Parathyroid adenoma (tissue), 2 donors: ENCODE measurements around the gene TARS2.

Source experiments
- H2AFZ ChIP-seq: fragments of 300-600 bp; sonication (generic); one replicate; pipeline ENCODE4 v1.7.0; 2017; ENCODE audit warnings: antibody characterized with exemption, mild to moderate bottlenecking
- H3K27ac ChIP-seq: fragments of 300-600 bp; sonication (generic); one replicate; pipeline ENCODE4 v1.7.0; 2017
- H3K27me3 ChIP-seq: fragments of 300-600 bp; sonication (generic); one replicate; pipeline ENCODE4 v1.7.0; 2017; ENCODE audit warnings: low read length; ENCODE audit not compliant: control insufficient read depth, insufficient read depth
- H3K36me3 ChIP-seq: fragments of 300-600 bp; sonication (generic); one replicate; pipeline ENCODE4 v1.7.0; 2017; ENCODE audit warnings: low read length; ENCODE audit not compliant: control insufficient read depth, insufficient read depth
- H3K4me1 ChIP-seq: fragments of 300-600 bp; sonication (generic); one replicate; pipeline ENCODE4 v1.7.0; 2017; ENCODE audit warnings: control low read depth
- H3K4me2 ChIP-seq: fragments of 300-600 bp; sonication (generic); one replicate; pipeline ENCODE4 v1.7.0; 2017; ENCODE audit warnings: low read length
- H3K4me3 ChIP-seq: fragments of 300-600 bp; sonication (generic); one replicate; pipeline ENCODE4 v1.7.0; 2017; ENCODE audit warnings: low read depth, low read length
- H3K79me2 ChIP-seq: fragments of 300-600 bp; sonication (generic); one replicate; pipeline ENCODE4 v1.7.0; 2017; ENCODE audit warnings: control low read depth
- H3K9ac ChIP-seq: fragments of 300-600 bp; sonication (generic); one replicate; pipeline ENCODE4 v1.7.0; 2017; ENCODE audit warnings: mild to moderate bottlenecking
- H3K9me3 ChIP-seq: fragments of 300-600 bp; sonication (generic); one replicate; pipeline ENCODE4 v1.7.0; 2017; ENCODE audit warnings: low read length; ENCODE audit not compliant: control insufficient read depth
- CTCF ChIP-seq: fragments of 300-600 bp; sonication (generic); IDR thresholded peaks from one replicate; pipeline ENCODE4 v1.7.0; 2017; ENCODE audit warnings: antibody characterized with exemption, mild to moderate bottlenecking
- donor health status: primary hyperparathyroidism.

Gene TARS2

GRCh38 chr1:150511985-150512660, 24.9 kb downstream of the TARS2 start:
- no peaks in the 10 kb centered on the region for H3K4me1 ChIP-seq
- no peak for TF ChIP-seq CTCF
- H3K27ac ChIP-seq, result no peak overlapping the region
- H3K27me3 ChIP-seq, result no peaks in the 10 kb centered on the region
- no peaks in the 10 kb centered on the region for H3K36me3 ChIP-seq
- H3K4me3 ChIP-seq, result no peak overlapping the region
- no peaks in the 10 kb centered on the region for H3K79me2 ChIP-seq
- H3K9ac ChIP-seq, result no peak overlapping the region
- H2AFZ ChIP-seq, result no peak overlapping the region
- no peak overlapping the region for H3K4me2 ChIP-seq
- H3K9me3 ChIP-seq, result no peaks in the 10 kb centered on the region

DNA sequence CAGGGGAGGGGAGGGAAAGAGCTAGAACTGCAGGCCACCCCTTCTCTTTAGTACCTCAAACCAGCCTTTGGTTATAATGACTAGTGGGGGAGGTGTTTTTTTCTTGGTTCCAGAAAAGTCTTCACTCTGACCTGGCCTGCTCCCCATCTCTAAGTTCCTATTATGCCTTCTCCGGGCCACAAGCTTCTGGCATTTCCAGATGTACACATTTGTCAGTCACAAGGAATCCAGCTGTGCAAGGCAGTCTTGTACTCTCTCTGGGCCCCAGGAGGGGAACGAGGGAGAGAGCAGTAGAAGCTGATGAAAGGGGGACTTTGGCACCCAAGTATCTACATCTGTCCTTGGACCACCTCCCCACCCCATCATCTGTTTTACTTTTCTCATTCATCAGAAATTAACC, 25.6 kb downstream of the TARS2 start:
- H3K4me3 ChIP-seq, result no peak overlapping the region
- H3K9me3 ChIP-seq, result no peaks in the 10 kb centered on the region
- no peaks in the 10 kb centered on the region for H3K79me2 ChIP-seq
- H2AFZ ChIP-seq, result no peak overlapping the region
- H3K27me3 ChIP-seq, result no peaks in the 10 kb centered on the region
- no peaks in the 10 kb centered on the region for H3K4me1 ChIP-seq
- no peak overlapping the region for H3K27ac ChIP-seq
- H3K36me3 ChIP-seq, result no peaks in the 10 kb centered on the region
- H3K9ac ChIP-seq, result no peak overlapping the region
- no peak overlapping the region for H3K4me2 ChIP-seq
- TF ChIP-seq CTCF, result no peak

DNA sequence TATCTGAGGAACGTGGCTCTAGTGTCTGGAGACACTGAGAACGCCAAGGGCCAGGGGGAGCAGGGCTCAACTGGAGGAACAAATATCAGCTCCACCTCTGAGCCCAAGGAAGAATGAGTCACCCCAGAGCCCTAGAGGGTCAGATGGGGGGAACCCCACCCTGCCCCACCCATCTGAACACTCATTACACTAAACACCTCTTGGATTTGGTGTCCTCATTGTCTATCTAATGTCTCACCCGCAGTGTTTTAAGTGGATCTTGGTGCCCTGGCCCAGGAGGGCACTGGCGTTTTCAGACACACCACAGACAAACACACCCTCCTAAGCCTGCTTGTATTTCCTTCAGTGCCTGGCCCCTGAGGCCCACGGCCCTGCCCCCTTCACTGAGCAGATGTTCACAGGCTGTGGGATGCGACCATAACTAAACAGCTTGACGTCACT, 26.2 kb downstream of the TARS2 start:
- Histone ChIP-seq H3K27me3 (no peaks in the 10 kb centered on the region), H3K79me2 (no peaks in the 10 kb centered on the region), H3K4me3 (no peak overlapping the region), H2AFZ (no peak overlapping the region), H3K9me3 (no peaks in the 10 kb centered on the region), H3K4me1 (no peaks in the 10 kb centered on the region), H3K36me3 (no peaks in the 10 kb centered on the region), H3K4me2 (no peak overlapping the region), H3K9ac (no peak overlapping the region), H3K27ac (no peak overlapping the region)
- TF ChIP-seq CTCF, result no peak

GRCh38 chr1:150514260-150514659, 27.0 kb downstream of the TARS2 start:
- Histone ChIP-seq H3K4me2 (no peak overlapping the region), H3K9me3 (no peaks in the 10 kb centered on the region), H3K9ac (no peak overlapping the region), H2AFZ (no peak overlapping the region), H3K27ac (no peak overlapping the region), H3K36me3 (no peaks in the 10 kb centered on the region), H3K4me3 (no peak overlapping the region), H3K79me2 (no peaks in the 10 kb centered on the region), H3K4me1 (no peaks in the 10 kb centered on the region), H3K27me3 (no peaks in the 10 kb centered on the region)
- TF ChIP-seq CTCF, result no peak

DNA sequence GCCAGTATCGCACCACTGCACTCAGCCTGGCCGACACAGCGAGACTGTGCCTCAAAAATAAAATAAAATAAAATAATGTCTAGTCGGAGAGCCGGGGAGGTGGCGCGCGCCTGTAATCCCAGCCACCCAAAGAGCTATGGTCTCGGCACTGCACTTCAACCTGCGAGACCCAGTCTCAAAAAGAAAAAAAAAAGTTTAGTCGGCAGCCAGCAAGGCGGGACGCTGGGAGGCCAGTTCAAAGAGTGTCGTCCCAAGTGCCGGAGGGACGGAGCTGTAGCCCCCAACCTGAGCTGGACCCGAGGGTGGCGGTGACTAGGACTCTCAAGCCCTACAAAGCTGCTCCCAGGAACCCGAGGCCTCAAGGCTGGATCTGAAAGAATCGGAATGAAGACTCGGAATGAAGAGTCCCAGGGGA, 27.7 kb downstream of the TARS2 start:
- no peak for TF ChIP-seq CTCF
- H3K36me3 ChIP-seq, result no peaks in the 10 kb centered on the region
- no peaks in the 10 kb centered on the region for H3K79me2 ChIP-seq

More for the DNA sequence above, 27.7 kb downstream of the TARS2 start:
- H3K4me1 ChIP-seq, result no peaks in the 10 kb centered on the region
- H3K9ac ChIP-seq, result no peak overlapping the region
- peak overlapping the region; percentile 39 for H3K27ac ChIP-seq
- H2AFZ ChIP-seq, result peak overlapping the region; percentile 93
- no peaks in the 10 kb centered on the region for H3K9me3 ChIP-seq
- H3K4me3 ChIP-seq, result peak overlapping the region; percentile 80
- no peaks in the 10 kb centered on the region for H3K27me3 ChIP-seq
- H3K4me2 ChIP-seq, result peak overlapping the region; percentile 86
